HepG2 (cell line): ENCODE data around the gene RPS13.

Experiments used
- BHLHE40 ChIP-seq: IDR thresholded peaks from 2 replicates; pipeline ENCODE4 v1.6.1; 2011; ENCODE audit warnings: low read length, improper control_type of control experiment
- MAZ ChIP-seq, 2 experiments: sonication (generic) in 1 of 2; formaldehyde crosslinking in 1 of 2; IDR thresholded peaks; 2 replicates each; pipeline versions ENCODE4 v1.5.0 to v1.6.1; 2012 to 2020; ENCODE audit warnings: low read depth in 2 of 2, mild to moderate bottlenecking in 2 of 2, borderline replicate concordance in 1 of 2, improper control_type of control experiment in 1 of 2, low read length in 1 of 2, missing genetic modification reagents in 1 of 2, moderate library complexity in 1 of 2
- RAD51 ChIP-seq: fragments of 450-650 bp; IDR thresholded peaks from 2 replicates; pipeline ENCODE4 v1.6.1; 2016; ENCODE audit warnings: borderline replicate concordance
- ZFX ChIP-seq: sonication (generic); formaldehyde crosslinking; IDR thresholded peaks from 2 replicates; pipeline ENCODE4 v1.4.0; 2020; ENCODE audit warnings: mild to moderate bottlenecking, low read depth, missing genetic modification reagents, moderate library complexity
- ZNF232 ChIP-seq: sonication (generic); formaldehyde crosslinking; IDR thresholded peaks from 2 replicates; pipeline ENCODE4 v1.4.0; 2020; ENCODE audit warnings: missing genetic modification reagents, borderline replicate concordance
- ZNF317 ChIP-seq: sonication (generic); formaldehyde crosslinking; IDR thresholded peaks from 2 replicates; pipeline ENCODE4 v1.5.0; 2020; ENCODE audit warnings: mild to moderate bottlenecking, missing genetic modification reagents
- ZNF558 ChIP-seq: sonication (generic); formaldehyde crosslinking; IDR thresholded peaks from 2 replicates; pipeline ENCODE4 v1.9.0; 2022; ENCODE audit warnings: mild to moderate bottlenecking, missing genetic modification reagents, borderline replicate concordance
- TF ChIP-seq, protein P1 (sequence below): sonication (generic); formaldehyde crosslinking; IDR thresholded peaks from 2 replicates; pipeline ENCODE4 v1.4.0; 2020; ENCODE audit warnings: missing genetic modification reagents, mild to moderate bottlenecking, borderline replicate concordance
- TF ChIP-seq, protein P2 (sequence below), 2 experiments: fragments of 450-650 bp in 1 of 2; sonication (generic) in 1 of 2; formaldehyde crosslinking in 1 of 2; IDR thresholded peaks; 2 replicates each; pipeline versions ENCODE4 v1.6.1 to v1.8.0; 2016 to 2022; ENCODE audit warnings: antibody characterized with exemption in 1 of 2, mild to moderate bottlenecking in 1 of 2, missing genetic modification reagents in 1 of 2

DNA sequence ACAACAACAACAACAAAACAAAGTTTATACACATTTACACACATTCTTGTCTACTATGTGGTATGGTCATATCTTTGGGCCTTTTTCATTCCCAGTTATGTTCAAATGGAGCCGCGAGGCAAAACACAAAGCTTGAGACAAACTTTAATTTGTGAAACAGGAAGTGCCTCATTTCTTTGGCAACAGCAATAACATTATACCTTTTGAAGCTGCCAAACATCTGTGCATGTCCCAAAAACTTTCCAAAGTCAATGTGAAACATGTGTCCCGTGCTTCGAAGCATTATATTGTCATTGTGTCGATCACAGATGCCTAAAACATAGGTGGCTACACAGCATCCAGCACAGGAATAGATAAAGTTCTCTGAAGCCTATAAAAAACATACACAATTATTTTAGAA, 25.0 kb upstream of the RPS13 start:
- TF ChIP-seq, protein P1, sequence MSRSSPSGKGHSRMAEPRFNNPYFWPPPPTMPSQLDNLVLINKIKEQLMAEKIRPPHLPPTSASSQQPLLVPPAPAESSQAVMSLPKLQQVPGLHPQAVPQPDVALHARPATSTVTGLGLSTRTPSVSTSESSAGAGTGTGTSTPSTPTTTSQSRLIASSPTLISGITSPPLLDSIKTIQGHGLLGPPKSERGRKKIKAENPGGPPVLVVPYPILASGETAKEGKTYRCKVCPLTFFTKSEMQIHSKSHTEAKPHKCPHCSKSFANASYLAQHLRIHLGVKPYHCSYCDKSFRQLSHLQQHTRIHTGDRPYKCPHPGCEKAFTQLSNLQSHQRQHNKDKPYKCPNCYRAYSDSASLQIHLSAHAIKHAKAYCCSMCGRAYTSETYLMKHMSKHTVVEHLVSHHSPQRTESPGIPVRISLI (CRISPR knock-in tag): no peak
- TF ChIP-seq ZNF558 (CRISPR knock-in tag): no peak
- no peak for TF ChIP-seq MAZ (IDR thresholded peaks at IDR 0.05; ENCODE audit: borderline replicate concordance, low read depth, low read length)
- TF ChIP-seq MAZ (CRISPR knock-in tag; IDR thresholded peaks at IDR 0.05; ENCODE audit: low read depth): no peak
- no peak for TF ChIP-seq ZFX
- no peak for TF ChIP-seq RAD51
- no peak for TF ChIP-seq ZNF317 (CRISPR knock-in tag)
- no peak for TF ChIP-seq BHLHE40
- TF ChIP-seq, protein P2, sequence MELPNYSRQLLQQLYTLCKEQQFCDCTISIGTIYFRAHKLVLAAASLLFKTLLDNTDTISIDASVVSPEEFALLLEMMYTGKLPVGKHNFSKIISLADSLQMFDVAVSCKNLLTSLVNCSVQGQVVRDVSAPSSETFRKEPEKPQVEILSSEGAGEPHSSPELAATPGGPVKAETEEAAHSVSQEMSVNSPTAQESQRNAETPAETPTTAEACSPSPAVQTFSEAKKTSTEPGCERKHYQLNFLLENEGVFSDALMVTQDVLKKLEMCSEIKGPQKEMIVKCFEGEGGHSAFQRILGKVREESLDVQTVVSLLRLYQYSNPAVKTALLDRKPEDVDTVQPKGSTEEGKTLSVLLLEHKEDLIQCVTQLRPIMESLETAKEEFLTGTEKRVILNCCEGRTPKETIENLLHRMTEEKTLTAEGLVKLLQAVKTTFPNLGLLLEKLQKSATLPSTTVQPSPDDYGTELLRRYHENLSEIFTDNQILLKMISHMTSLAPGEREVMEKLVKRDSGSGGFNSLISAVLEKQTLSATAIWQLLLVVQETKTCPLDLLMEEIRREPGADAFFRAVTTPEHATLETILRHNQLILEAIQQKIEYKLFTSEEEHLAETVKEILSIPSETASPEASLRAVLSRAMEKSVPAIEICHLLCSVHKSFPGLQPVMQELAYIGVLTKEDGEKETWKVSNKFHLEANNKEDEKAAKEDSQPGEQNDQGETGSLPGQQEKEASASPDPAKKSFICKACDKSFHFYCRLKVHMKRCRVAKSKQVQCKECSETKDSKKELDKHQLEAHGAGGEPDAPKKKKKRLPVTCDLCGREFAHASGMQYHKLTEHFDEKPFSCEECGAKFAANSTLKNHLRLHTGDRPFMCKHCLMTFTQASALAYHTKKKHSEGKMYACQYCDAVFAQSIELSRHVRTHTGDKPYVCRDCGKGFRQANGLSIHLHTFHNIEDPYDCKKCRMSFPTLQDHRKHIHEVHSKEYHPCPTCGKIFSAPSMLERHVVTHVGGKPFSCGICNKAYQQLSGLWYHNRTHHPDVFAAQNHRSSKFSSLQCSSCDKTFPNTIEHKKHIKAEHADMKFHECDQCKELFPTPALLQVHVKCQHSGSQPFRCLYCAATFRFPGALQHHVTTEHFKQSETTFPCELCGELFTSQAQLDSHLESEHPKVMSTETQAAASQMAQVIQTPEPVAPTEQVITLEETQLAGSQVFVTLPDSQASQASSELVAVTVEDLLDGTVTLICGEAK (IDR thresholded peaks at IDR 0.05): no peak
- TF ChIP-seq, protein P2 (CRISPR knock-in tag; IDR thresholded peaks at IDR 0.05): no peak
- TF ChIP-seq ZNF232 (CRISPR knock-in tag): no peak
